HG02678 (cell line): ENCODE data around the gene FBXL13.
"Not testable (repeated sequence)": the region's sequence is repeated elsewhere in the genome, so short reads cannot be mapped to it uniquely, and the experiment has no call there.

ENCODE experiments used
- ATAC-seq: cut with Tn5 transposase; IDR thresholded peaks from one replicate; pipeline ENCODE4 v1.9.1; 2021; ENCODE audit warnings: mild to moderate bottlenecking, moderate library complexity; ENCODE audit not compliant: unreplicated experiment

Gene FBXL13

GRCh38 chr7:102834466-102834865, 240.1 kb downstream of the FBXL13 start:
- ATAC-seq = no peak

GRCh38 chr7:102833343-102833742, 241.3 kb downstream of the FBXL13 start:
- no peak for ATAC-seq

- no peak for ATAC-seq
Observed at GRCh38 chr7:102832674-102833073, 241.9 kb downstream of the FBXL13 start.

- ATAC-seq = no peak
Observed at GRCh38 chr7:102830197-102830596, 244.4 kb downstream of the FBXL13 start.

GRCh38 chr7:102829075-102829474, 245.5 kb downstream of the FBXL13 start:
- no peak for ATAC-seq

GRCh38 chr7:102828286-102828685, 246.3 kb downstream of the FBXL13 start:
- no peak for ATAC-seq

- ATAC-seq = no peak
Observed at GRCh38 chr7:102823390-102824119, 251.0 kb downstream of the FBXL13 start.

- ATAC-seq = no peak
Observed at GRCh38 chr7:102821994-102822747, 252.4 kb downstream of the FBXL13 start.

- no peak for ATAC-seq
Observed at GRCh38 chr7:102819151-102819550, 255.4 kb downstream of the FBXL13 start.

- ATAC-seq = no peak
Observed at GRCh38 chr7:102817616-102818573, 256.7 kb downstream of the FBXL13 start.

GRCh38 chr7:102814025-102814471, 260.5 kb downstream of the FBXL13 start:
- no peak for ATAC-seq

GRCh38 chr7:102813191-102814024, 261.2 kb downstream of the FBXL13 start:
- no peak for ATAC-seq

GRCh38 chr7:102811942-102812678, 262.5 kb downstream of the FBXL13 start:
- ATAC-seq = no peak

GRCh38 chr7:102810916-102811315, 263.7 kb downstream of the FBXL13 start:
- ATAC-seq = no peak

- no peak for ATAC-seq
Observed at GRCh38 chr7:102806613-102807012, 268.0 kb downstream of the FBXL13 start.

- not testable (repeated sequence) for ATAC-seq
Observed at GRCh38 chr7:102795987-102796595, 278.5 kb downstream of the FBXL13 start.

- ATAC-seq = not testable (repeated sequence)
Observed at GRCh38 chr7:102794567-102794966, 280.0 kb downstream of the FBXL13 start.

- not testable (repeated sequence) for ATAC-seq
Observed at GRCh38 chr7:102791831-102792230, 282.8 kb downstream of the FBXL13 start.

- ATAC-seq = not testable (repeated sequence)
Observed at GRCh38 chr7:102791367-102791766, 283.2 kb downstream of the FBXL13 start.
